Ovary (tissue), 3 donors: Measurements from ENCODE around the gene SCEL.

Experiments
- CTCF ChIP-seq, 3 donors: fragments of 450-650 bp in 2 of 3; fragments of 200-600 bp in 1 of 3; IDR thresholded peaks; one replicate each; pipeline versions ENCODE4 v1.5.1 to v1.8.0; 2016 to 2022; ENCODE audit warnings: antibody characterized with exemption in 3 of 3, mild to moderate bottlenecking in 1 of 3
- POLR2A ChIP-seq: fragments of 450-650 bp; IDR thresholded peaks from one replicate; pipeline ENCODE4 v1.6.1; 2017; ENCODE audit warnings: antibody characterized with exemption, mild to moderate bottlenecking, moderate library complexity
- donor health status: DM: no; HTN: no; CAD: no.

- no peak for TF ChIP-seq CTCF (IDR thresholded peaks at IDR 0.05)
- no peak for TF ChIP-seq POLR2A
These were observed 158.0 kb downstream of the SCEL start for GRCh38 chr13:77693449-77693940.
